Neural cell (in vitro differentiated cells): Measurements from ENCODE around the gene EMD. TPM values are rescaled to one million over a fixed set of nuclear protein-coding genes. Genes with fewer than 3 reads are reported as not detected.
A peak's percentile ranks its signal among the peaks of the same experiment; 100 is the strongest.
"Not testable (repeated sequence)": the region's sequence is repeated elsewhere in the genome, so short reads cannot be mapped to it uniquely, and the experiment has no call there.

Experiments used
- H2AFZ ChIP-seq: fragments of 200-600, 300-800 bp; sonication (generic), shearing (Covaris generic); 2 replicates; pipeline ENCODE4 v1.6.0; 2014; ENCODE audit warnings: low read depth, mild to moderate bottlenecking, antibody characterized with exemption, low read length, moderate library complexity
- H3F3A ChIP-seq: fragments of 200-600 bp; shearing (Covaris generic); 2 replicates; pipeline ENCODE4 v1.6.1; 2016; ENCODE audit warnings: mild to moderate bottlenecking, moderate library complexity, mixed read lengths, antibody characterized with exemption, low read length; ENCODE audit not compliant: insufficient read depth, poor library complexity, severe bottlenecking
- H3K27ac ChIP-seq: fragments of 200-600, 300-800 bp; sonication (generic), shearing (Covaris generic); 2 replicates; pipeline ENCODE4 v1.5.1; 2014; ENCODE audit warnings: mild to moderate bottlenecking, low read length, moderate library complexity
- H3K27me3 ChIP-seq: fragments of 300-800, 200-600 bp; sonication (generic), shearing (Covaris generic); 2 replicates; pipeline ENCODE4 v1.6.0; 2014; ENCODE audit warnings: mild to moderate bottlenecking, low read depth, low read length, moderate library complexity; ENCODE audit not compliant: insufficient read depth
- H3K36me3 ChIP-seq: fragments of 300-800, 200-600 bp; sonication (generic), shearing (Covaris generic); 2 replicates; pipeline ENCODE4 v1.5.1; 2014; ENCODE audit warnings: mild to moderate bottlenecking, antibody characterized with exemption, low read length, moderate library complexity; ENCODE audit not compliant: insufficient read depth
- H3K4me2 ChIP-seq: fragments of 300-800, 200-600 bp; sonication (generic), shearing (Covaris generic); 2 replicates; pipeline ENCODE4 v1.6.0; 2014; ENCODE audit warnings: mild to moderate bottlenecking, low read length
- H3K4me3 ChIP-seq: fragments of 300-800, 200-600 bp; sonication (generic), shearing (Covaris generic); 2 replicates; pipeline ENCODE4 v1.5.1; 2014; ENCODE audit warnings: mild to moderate bottlenecking, low read length, moderate library complexity
- H3K79me2 ChIP-seq: fragments of 200-600 bp; shearing (Covaris generic); replicated peaks from 2 replicates; pipeline ENCODE4 v1.6.0; 2014; ENCODE audit warnings: mild to moderate bottlenecking, low read length, moderate library complexity; ENCODE audit not compliant: insufficient read depth
- H3K9ac ChIP-seq: fragments of 300-800, 200-600 bp; sonication (generic), shearing (Covaris generic); 2 replicates; pipeline ENCODE4 v1.6.1; 2016; ENCODE audit warnings: mild to moderate bottlenecking, low read length, mixed read lengths
- H3K9me2 ChIP-seq: fragments of 200-600 bp; shearing (Covaris generic); 2 replicates; pipeline ENCODE4 v1.6.1; 2016; ENCODE audit warnings: mild to moderate bottlenecking, low read length, mixed read lengths; ENCODE audit not compliant: insufficient read depth
- H3K9me3 ChIP-seq: fragments of 200-600, 300-800 bp; sonication (generic), shearing (Covaris generic); 2 replicates; pipeline ENCODE4 v1.6.1; 2016; ENCODE audit warnings: mild to moderate bottlenecking, mixed run types, low read length, moderate library complexity, mixed read lengths
- H4K20me1 ChIP-seq: fragments of 200-600 bp; shearing (Covaris generic); 2 replicates; pipeline ENCODE4 v1.6.1; 2016; ENCODE audit warnings: mild to moderate bottlenecking, mixed run types; ENCODE audit not compliant: insufficient read depth
- CTCF ChIP-seq: fragments of 450-650 bp; IDR thresholded peaks from 2 replicates; pipeline ENCODE4 v1.5.1; 2014; ENCODE audit warnings: antibody characterized with exemption, mild to moderate bottlenecking, moderate library complexity; ENCODE audit not compliant: poor library complexity, severe bottlenecking
- EP300 ChIP-seq: fragments of 450-650 bp; conservative IDR thresholded peaks from 2 replicates; pipeline ENCODE4 v1.6.1; 2014; ENCODE audit warnings: antibody characterized with exemption, mild to moderate bottlenecking, moderate library complexity; ENCODE audit not compliant: poor library complexity, severe bottlenecking
- EZH2 ChIP-seq: fragments of 200-600, 300-800 bp; shearing (Covaris generic), sonication (generic); IDR thresholded peaks from 2 replicates; pipeline ENCODE4 v1.6.1; 2014; ENCODE audit warnings: antibody characterized with exemption, low read length, borderline replicate concordance, mild to moderate bottlenecking; ENCODE audit not compliant: insufficient read depth, poor library complexity, severe bottlenecking
- MXI1 ChIP-seq: fragments of 450-650 bp; conservative IDR thresholded peaks from 2 replicates; pipeline ENCODE4 v1.6.1; 2014; ENCODE audit warnings: antibody characterized with exemption, mild to moderate bottlenecking; ENCODE audit not compliant: poor library complexity, severe bottlenecking
- POLR2AphosphoS5 ChIP-seq: IDR thresholded peaks from 2 replicates; pipeline ENCODE4 v1.6.1; 2012
- RAD21 ChIP-seq: fragments of 450-650 bp; conservative IDR thresholded peaks from 2 replicates; pipeline ENCODE4 v1.6.1; 2014; ENCODE audit warnings: antibody characterized with exemption, mild to moderate bottlenecking, moderate library complexity
- REST ChIP-seq: IDR thresholded peaks from 2 replicates; pipeline ENCODE4 v1.6.1; 2012; ENCODE audit warnings: borderline replicate concordance
- SMC3 ChIP-seq: fragments of 450-650 bp; conservative IDR thresholded peaks from 2 replicates; pipeline ENCODE4 v1.6.1; 2014; ENCODE audit warnings: antibody characterized with exemption, mild to moderate bottlenecking, moderate library complexity; ENCODE audit not compliant: poor library complexity
- TAF1 ChIP-seq: IDR thresholded peaks from 2 replicates; pipeline ENCODE4 v1.6.1; 2012; ENCODE audit warnings: low read depth
- polyA plus RNA-seq: library from polyadenylated mRNA; depleted of rRNA; stranded (reverse); fragments of >200 nt; gene quantifications from 2 replicates; pipeline ENCODE4 v1.2.3, GENCODE V29; 2014

The EMD gene
- polyA plus RNA-seq, 1 donor from 2014 or later = 67.9 TPM

GRCh38 chrX:154388649-154389048 is 9.6 kb downstream of the EMD start:
- not testable (repeated sequence) for H3F3A ChIP-seq, H3K27me3 ChIP-seq, H4K20me1 ChIP-seq, H3K27ac ChIP-seq, H3K9me3 ChIP-seq, H3K4me2 ChIP-seq, H3K4me3 ChIP-seq, H3K9me2 ChIP-seq, H3K36me3 ChIP-seq, H2AFZ ChIP-seq, H3K79me2 ChIP-seq, H3K9ac ChIP-seq

GRCh38 chrX:154389812-154390747 is 11.0 kb downstream of the EMD start:
- H4K20me1 ChIP-seq, H3F3A ChIP-seq, H3K4me2 ChIP-seq, H3K9me3 ChIP-seq, H2AFZ ChIP-seq, H3K79me2 ChIP-seq, H3K9ac ChIP-seq, H3K36me3 ChIP-seq, H3K9me2 ChIP-seq, H3K4me3 ChIP-seq, H3K27me3 ChIP-seq, H3K27ac ChIP-seq: not testable (repeated sequence)

- H3K27me3 ChIP-seq, H2AFZ ChIP-seq, H3K27ac ChIP-seq, H3K79me2 ChIP-seq, H3K4me3 ChIP-seq, H3F3A ChIP-seq, H3K36me3 ChIP-seq, H3K9ac ChIP-seq, H4K20me1 ChIP-seq, H3K9me2 ChIP-seq, H3K4me2 ChIP-seq, H3K9me3 ChIP-seq: not testable (repeated sequence)
These were observed 17.3 kb downstream of the EMD start for GRCh38 chrX:154396363-154396762.

- no peak for TF ChIP-seq POLR2AphosphoS5
- TF ChIP-seq EP300 = no peak
- TF ChIP-seq MXI1 = no peak
- no peak for TF ChIP-seq REST
- TF ChIP-seq RAD21 = no peak
- TF ChIP-seq TAF1 = no peak
- no peak for TF ChIP-seq SMC3
- no peak for TF ChIP-seq CTCF
- no peak for TF ChIP-seq EZH2
- Histone ChIP-seq H3K27me3 (no peaks in the 10 kb centered on the region), H4K20me1 (peaks cover 5% of the 10 kb centered on the region), H3K4me3 (peak overlapping the region; percentile 81), H3K9me3 (no peaks in the 10 kb centered on the region), H3K27ac (peak overlapping the region; percentile 95), H3K9ac (peak overlapping the region; percentile 97), H3K4me2 (peak overlapping the region; percentile 30), H2AFZ (no peak overlapping the region), H3K9me2 (no peaks in the 10 kb centered on the region), H3K36me3 (no peaks in the 10 kb centered on the region), H3K79me2 (peaks cover 4% of the 10 kb centered on the region), H3F3A (no peaks in the 10 kb centered on the region)
These were observed 18.1 kb downstream of the EMD start for GRCh38 chrX:154396973-154397887.
